SIG-M5 treated with dmso at 0.1 percent for 504 hours (cell line): ENCODE measurements around the gene LIMK2.
"Not testable (repeated sequence)": the region's sequence is repeated elsewhere in the genome, so short reads cannot be mapped to it uniquely, and the experiment has no call there.

ENCODE experiments used
- DNase-seq: peaks from one replicate; lab custom pipeline; 2025; ENCODE audit not compliant: unreplicated experiment; lab: John Stamatoyannopoulos, UW

The LIMK2 gene

DNA sequence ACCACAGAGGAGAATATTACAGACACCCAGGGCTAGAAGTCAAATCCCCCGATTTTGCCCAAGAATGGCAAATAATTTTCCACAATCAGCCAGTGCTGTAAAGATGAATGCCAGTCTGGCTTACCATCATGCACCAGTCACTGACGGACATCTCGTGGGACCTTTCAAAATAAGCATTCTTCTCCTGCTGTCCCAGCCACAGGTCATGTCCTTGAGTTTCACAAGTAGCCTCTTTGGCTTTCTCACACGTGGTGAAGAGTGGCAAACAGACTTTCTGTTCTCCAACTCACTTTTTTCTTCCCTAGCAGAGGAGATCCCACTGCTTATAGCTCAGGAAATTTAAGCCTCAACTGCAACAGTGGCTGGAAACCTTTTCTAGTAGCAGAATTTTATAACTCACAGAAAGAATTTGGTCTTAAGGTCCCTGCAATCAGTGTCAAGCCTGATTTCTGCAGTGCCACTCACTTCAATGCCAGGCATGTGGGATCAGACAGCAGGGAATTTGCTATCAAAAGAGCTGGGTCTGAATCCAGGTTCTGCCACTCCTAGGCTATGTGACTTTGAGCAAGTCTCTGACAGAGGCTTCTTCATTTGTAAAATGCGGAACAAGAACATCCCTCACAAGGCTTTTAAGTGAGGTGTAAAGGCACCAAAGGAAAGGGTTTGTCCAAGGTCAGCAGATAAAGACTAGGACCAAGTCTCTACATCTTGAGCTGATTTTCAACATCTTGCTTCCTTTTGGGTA is 76.6 kb downstream of the LIMK2 start:
- DNase-seq: no peak

- no peak for DNase-seq
Observed at GRCh38 chr22:31289344-31289743, 77.2 kb downstream of the LIMK2 start.

- peak; percentile 87 for DNase-seq
Observed at GRCh38 chr22:31290494-31291471, 78.7 kb downstream of the LIMK2 start.

DNA sequence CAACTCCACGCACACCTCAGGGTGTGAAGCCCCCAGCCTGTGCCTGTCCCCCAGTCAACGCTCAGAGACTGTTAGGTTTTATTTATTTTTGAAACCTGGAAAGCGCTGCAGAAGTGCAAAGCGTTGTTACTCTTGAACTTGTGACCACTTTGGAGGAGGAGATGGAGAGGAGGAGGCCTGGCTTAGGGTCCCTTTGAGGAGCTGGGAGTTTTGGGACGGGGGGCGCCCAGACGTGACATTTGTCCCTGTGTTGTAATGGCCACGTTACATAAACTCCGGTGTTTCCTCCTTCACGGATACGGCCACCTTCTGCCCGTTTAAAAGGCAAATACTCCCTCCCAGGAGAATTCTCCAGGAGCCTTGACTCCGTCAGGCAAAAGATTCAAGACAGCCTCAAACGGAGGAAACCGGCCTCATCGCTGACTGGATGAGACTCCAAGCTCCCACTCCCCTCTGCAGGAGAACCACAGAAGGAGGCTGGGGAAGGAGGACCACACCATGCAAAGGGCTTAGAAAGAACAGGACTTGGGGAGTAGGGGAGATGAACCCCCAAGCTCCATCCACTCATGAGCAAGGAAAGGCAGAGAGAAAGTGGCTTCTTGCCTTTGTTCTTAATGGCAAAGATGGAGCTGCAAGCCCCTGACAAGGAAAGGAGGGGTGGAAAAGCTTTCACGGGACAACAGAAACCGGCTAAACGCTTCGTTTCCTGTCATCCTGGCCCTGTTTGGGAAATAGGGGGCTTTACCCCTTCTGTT is 79.6 kb downstream of the LIMK2 start:
- DNase-seq: no peak

DNA sequence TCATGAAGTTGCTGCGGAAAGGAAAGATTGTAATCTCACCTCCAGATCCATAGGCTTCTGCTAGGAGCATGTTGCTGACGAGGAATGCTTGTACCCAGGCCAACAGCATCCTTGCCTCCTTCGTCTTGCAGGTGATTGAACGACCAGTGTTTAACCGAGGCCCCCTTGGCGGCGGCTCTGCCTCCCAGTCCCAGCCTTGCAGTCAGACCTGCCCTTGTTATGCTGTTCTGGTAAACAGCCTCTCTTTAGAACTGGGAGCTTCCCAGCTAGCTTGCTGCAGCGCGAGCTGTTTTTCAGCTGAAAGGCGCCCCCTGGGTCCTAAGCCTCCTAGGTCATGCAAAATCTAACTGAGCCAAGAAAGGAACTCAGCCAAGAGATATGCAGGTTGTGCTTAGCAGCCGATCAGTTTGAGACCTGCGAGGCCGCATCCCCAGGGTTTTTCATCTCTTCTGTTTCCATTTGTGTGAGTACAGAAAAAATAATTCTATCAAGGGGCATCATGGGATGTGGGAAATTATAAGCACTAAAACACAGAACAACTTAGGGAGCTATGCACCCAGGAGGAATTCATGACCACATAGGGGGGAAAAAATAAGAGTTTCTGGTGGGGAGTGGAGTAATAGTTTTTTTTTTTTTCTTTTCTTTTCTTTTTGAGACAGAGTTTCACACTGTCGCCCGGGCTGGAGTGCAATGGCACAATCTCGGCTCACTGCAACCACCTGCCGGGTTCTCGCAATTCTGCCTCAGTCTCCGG is 80.3 kb downstream of the LIMK2 start, which contains the start of gene PIK3IP1:
TSS of gene PIK3IP1 (minus strand) at position 253 of the 754 bp plus-strand sequence. CDS start at position 109, 144 bp downstream.
- DNase-seq: peak; percentile 85

GRCh38 chr22:31295360-31295759 is 83.3 kb downstream of the LIMK2 start:
- no peak for DNase-seq

- no peak for DNase-seq
Observed at GRCh38 chr22:31295831-31296657, 83.9 kb downstream of the LIMK2 start.

- DNase-seq: no peak
Observed at GRCh38 chr22:31300896-31301295, 88.8 kb downstream of the LIMK2 start.

DNA sequence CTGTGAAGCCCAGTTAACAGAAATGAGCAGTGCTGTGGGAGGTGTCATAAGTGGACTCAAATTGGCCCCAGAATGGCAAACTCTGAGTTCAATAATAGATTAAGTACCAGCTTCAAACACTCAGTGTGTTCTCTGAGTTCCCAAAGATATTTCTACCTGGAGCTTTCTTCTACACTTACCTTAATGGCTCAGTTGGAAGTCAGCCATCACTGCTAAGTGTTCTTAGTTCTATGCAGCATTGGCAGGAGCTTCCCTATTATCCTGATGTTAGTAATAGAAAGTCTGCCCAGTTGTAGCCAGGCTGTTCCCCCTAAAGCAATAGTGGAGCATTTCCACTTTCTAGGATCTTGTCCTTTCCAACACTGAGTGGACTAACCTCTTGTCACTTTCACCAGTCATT is 89.9 kb downstream of the LIMK2 start:
- DNase-seq: no peak

DNA sequence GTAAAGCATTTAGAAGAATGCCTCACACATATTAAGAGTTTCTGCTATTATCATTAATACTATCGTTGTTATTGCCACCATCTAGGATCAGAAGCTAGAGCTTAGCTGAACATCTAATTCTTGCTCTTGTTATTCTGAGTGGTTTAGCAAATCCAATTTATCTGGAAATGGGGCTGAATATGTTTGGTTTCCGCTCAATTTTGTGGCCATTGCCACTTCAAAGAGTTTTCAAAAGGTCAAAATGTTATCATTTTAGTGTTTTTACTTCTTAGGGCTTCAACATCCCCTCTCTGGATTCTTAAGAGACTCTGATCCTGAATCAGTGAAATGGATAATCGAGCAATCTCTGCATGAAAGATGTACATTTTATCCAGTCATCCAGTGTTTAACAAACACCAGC is 90.4 kb downstream of the LIMK2 start:
- DNase-seq: no peak

DNA sequence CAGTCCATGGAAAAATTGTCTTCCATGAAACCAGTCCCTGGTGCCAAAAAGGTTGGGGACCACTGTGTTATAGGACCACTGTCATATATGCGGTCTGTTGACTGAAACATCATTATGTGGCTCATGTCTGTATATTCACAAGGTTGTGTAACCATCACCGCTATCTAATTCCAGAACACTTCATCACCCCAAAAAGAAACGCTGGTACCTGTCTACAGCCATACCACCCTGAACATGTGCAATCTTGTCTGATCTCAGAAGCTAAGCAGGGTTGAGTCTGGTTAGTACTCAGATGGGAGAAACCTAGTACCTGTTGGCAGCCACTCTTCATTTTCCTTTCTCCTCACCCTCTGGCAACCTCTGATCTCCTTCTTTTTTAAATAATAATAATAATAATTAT is 93.1 kb downstream of the LIMK2 start:
- no peak for DNase-seq

GRCh38 chr22:31308181-31308580 is 96.1 kb downstream of the LIMK2 start:
- no peak for DNase-seq

DNA sequence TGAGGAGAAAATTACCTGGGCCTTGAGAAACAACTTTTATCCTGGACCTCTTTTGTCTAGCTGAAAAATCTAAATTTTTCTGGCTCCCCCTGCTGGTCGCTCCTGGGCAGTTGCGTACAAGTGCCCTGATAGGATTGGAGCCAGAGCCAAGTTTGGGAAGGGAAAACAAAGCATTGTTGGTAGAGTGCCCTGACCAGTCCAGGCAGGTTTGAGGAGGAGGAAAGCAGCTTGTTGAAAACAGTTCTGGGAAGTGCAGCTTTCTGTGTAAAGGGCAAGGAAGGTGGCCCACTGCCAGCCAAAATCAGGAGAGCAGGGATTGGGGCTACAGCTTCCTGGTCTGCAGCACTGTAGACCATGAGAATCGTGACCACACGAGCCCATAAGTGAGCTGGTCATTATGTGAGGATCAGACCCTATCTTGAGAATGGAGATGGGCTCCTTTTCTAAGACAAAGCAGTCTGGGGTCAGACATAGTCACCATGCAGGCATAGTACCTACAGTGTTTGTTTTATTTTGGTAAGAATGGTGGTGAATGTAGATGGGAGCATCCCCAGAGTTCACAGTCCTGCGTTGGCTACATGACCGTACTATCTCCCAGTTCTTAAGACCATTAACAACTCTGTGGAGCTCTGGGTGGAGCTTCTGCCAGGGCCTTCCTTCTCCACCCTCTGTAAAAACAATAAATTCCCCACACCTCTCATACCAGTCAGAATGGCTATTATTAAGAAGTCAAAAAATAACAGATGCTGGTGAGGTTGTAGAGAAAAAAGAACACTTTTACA is 101.5 kb downstream of the LIMK2 start:
- peak; percentile 47 for DNase-seq

GRCh38 chr22:31314220-31314619 is 102.1 kb downstream of the LIMK2 start:
- not testable (repeated sequence) for DNase-seq

DNA sequence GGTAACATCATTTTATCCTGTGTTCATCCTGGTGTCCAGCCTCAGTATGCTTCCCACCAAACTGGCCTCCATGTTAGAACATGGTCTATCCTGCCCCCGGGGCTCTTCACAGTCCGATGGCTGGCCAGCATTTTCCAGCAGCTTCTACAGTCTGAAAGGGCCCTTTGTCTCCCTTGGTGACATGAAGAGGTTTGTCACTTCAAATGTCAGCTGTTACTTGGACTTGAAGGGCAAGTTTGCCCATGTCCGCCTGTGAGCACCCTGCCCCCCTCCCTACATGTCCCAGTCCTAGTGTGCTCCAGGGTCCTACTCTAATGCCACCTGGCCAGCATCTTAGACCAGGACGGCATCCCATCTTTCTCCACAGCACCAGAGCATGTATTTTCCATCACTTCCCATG is 109.3 kb downstream of the LIMK2 start:
- DNase-seq: no peak

DNA sequence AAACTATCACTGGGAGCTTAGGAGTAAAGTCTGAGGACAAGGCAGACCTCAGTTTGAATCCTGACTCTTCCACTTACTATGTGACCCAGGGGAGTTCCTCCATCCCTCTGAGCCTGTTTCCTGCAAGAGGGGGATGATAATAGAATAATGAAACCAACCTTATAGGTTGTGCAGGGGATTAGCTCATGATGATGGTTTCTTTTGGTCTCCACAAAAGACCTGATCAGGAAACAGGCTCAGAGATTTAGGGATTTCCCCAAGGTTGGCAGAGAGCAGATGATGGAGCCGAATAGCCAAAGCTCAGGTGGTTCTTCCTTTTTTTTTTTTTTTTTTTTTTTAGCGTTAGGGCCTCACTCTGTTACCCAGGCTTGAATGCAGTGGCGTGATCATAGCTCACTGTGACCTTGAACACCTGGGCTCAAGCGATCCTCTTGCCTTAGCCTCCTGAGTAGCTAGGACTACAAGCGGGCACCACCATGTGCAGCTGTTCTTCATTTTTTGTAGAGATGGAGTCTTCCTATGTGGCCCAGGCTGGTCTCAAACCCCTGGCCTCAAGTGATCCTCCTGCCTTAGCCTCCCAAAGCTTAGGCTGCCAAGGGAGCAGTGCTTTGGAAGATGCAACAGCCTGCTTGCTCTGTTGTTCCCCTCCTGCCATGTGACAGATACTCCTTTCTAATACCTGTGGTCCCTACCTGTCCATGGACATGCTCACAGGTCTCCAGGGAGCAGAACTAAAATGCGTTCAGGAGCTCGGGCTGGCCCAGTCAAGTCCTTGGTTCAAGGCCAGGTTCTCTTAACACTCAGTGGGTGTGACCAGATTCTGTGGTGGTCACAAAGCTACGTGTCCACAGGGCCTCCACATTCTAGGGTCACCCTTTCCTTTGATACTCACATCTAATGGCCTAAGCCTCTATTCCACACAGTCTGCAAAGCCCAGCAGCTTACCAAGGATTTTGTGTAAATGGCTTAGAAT is 111.8 kb downstream of the LIMK2 start:
- no peak for DNase-seq

GRCh38 chr22:31326877-31327276 is 114.8 kb downstream of the LIMK2 start:
- no peak for DNase-seq
